Muscle of leg (tissue), 11 donors: ENCODE results near the gene SAMD14. TPM values are rescaled to one million over a fixed set of nuclear protein-coding genes. Genes with fewer than 3 reads are reported as not detected.

Experiments used
- DNase-seq: peaks from one replicate; pipeline ENCODE4 v3.0.0; 2013
- H3K27ac ChIP-seq: one replicate; pipeline ENCODE4 v1.5.1; 2013; ENCODE audit warnings: mild to moderate bottlenecking, low read length, control low read depth
- H3K27me3 ChIP-seq: one replicate; pipeline ENCODE4 v1.6.1; 2013; ENCODE audit warnings: low read length; ENCODE audit not compliant: control insufficient read depth, insufficient read depth
- H3K36me3 ChIP-seq: one replicate; pipeline ENCODE4 v1.6.1; 2013; ENCODE audit warnings: low read length; ENCODE audit not compliant: control insufficient read depth, insufficient read depth
- H3K4me1 ChIP-seq: one replicate; pipeline ENCODE4 v1.6.1; 2013; ENCODE audit warnings: low read length; ENCODE audit not compliant: control insufficient read depth, insufficient read depth
- H3K4me3 ChIP-seq: one replicate; pipeline ENCODE4 v1.5.1; 2013; ENCODE audit warnings: low read length, control low read depth
- H3K9me3 ChIP-seq: replicated peaks from 2 replicates; pipeline ENCODE4 v1.6.1; 2013; ENCODE audit warnings: low read depth, low read length; ENCODE audit not compliant: control insufficient read depth
- WGBS: methylation state at CpG from one replicate; pipeline ENCODE4 v1.1.5; 2013; ENCODE audit warnings: missing lambda C conversion rate; ENCODE audit not compliant: insufficient coverage; 5-methylcytosine and 5-hydroxymethylcytosine counted together
- polyA plus RNA-seq, 8 donors: library from polyadenylated mRNA; unstranded; fragments of 120-200 nt; gene quantifications; one replicate each; pipeline versions ENCODE4 v1.2.1 to v1.2.3, GENCODE V29; 2013; ENCODE audit warnings: inconsistent platforms in 1 of 8, low replicate concordance in 1 of 8; ENCODE audit not compliant: insufficient read length in 8 of 8, insufficient read depth in 1 of 8
- total RNA-seq: library from RNA; stranded (reverse); fragments of 120-200 nt; gene quantifications from one replicate; pipeline ENCODE4 v1.2.4, GENCODE V29; 2013

The SAMD14 gene
- total and polyA plus RNA-seq, 9 donors = 1.5 to 10.3 (median 5.5) TPM

- no peak overlapping the region for H3K4me3 ChIP-seq
- whole genome bisulfite sequencing = 72% methylated on average over 3 of the region's 3 CpGs
- no peak for DNase-seq
- no peaks in the 10 kb centered on the region for H3K9me3 ChIP-seq
- peaks cover 18% of the 10 kb centered on the region for H3K4me1 ChIP-seq
- no peaks in the 10 kb centered on the region for H3K36me3 ChIP-seq
- no peak overlapping the region for H3K27ac ChIP-seq
- peaks cover 29% of the 10 kb centered on the region for H3K27me3 ChIP-seq
Observed at GRCh38 chr17:50122945-50123344, 7.0 kb downstream of the SAMD14 start.

GRCh38 chr17:50120475-50121253 is 9.3 kb downstream of the SAMD14 start:
- no peaks in the 10 kb centered on the region for H3K9me3 ChIP-seq
- no peak overlapping the region for H3K4me3 ChIP-seq
- no peaks in the 10 kb centered on the region for H3K36me3 ChIP-seq
- no peak overlapping the region for H3K27ac ChIP-seq
- peaks cover 33% of the 10 kb centered on the region for H3K27me3 ChIP-seq
- WGBS = 75% methylated on average over 4 of the region's 7 CpGs
- DNase-seq = no peak
- H3K4me1 ChIP-seq = peaks cover 22% of the 10 kb centered on the region

GRCh38 chr17:50118828-50119218 is 11.1 kb downstream of the SAMD14 start:
- no peak for DNase-seq
- WGBS = 91% methylated on average over 4 of the region's 4 CpGs
- Histone ChIP-seq H3K4me3 (no peak overlapping the region), H3K4me1 (peaks cover 20% of the 10 kb centered on the region), H3K9me3 (no peaks in the 10 kb centered on the region), H3K27me3 (peaks cover 37% of the 10 kb centered on the region), H3K36me3 (no peaks in the 10 kb centered on the region), H3K27ac (no peak overlapping the region)

DNA sequence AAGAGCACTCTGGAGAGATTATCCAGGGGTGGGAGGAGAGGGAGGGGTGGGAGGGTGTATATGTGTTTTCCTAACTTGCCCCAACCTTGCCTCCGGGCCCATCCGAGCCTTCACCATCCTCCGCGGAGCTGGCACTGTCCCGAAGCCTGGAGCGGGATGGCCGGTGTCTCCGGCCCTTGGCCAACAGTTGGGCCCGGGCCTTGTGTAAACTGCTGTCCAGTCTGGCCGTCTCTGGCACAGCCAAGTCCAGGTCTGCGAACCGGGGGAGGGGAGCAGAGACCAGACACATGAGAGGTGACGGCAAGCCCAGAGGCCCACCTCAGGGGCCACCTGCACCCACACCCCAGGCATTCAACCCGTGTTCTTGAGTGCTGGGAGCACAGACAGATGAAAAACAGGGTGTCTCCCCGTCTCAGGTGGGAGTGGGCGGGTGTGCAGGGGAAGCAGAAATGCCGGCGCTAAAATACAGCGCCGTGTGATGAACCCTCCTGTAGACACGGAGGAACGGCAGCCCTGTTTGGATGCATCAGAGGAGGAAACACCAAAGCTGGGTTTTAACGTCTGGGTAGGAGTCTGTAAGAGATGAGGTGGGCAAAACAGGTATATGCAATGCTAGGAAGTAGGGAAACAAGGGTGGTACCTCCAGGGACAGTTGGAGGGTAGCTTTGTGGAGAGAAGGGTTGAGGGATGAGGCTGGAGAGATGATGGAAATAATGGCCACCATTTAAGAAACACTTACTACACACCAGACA is 11.7 kb downstream of the SAMD14 start:
- Histone ChIP-seq H3K36me3 (no peaks in the 10 kb centered on the region), H3K27me3 (peaks cover 36% of the 10 kb centered on the region), H3K4me1 (peaks cover 14% of the 10 kb centered on the region), H3K4me3 (no peak overlapping the region), H3K9me3 (no peaks in the 10 kb centered on the region), H3K27ac (no peak overlapping the region)
- WGBS = 82% methylated on average over 15 of the region's 23 CpGs
- no peak for DNase-seq

DNA sequence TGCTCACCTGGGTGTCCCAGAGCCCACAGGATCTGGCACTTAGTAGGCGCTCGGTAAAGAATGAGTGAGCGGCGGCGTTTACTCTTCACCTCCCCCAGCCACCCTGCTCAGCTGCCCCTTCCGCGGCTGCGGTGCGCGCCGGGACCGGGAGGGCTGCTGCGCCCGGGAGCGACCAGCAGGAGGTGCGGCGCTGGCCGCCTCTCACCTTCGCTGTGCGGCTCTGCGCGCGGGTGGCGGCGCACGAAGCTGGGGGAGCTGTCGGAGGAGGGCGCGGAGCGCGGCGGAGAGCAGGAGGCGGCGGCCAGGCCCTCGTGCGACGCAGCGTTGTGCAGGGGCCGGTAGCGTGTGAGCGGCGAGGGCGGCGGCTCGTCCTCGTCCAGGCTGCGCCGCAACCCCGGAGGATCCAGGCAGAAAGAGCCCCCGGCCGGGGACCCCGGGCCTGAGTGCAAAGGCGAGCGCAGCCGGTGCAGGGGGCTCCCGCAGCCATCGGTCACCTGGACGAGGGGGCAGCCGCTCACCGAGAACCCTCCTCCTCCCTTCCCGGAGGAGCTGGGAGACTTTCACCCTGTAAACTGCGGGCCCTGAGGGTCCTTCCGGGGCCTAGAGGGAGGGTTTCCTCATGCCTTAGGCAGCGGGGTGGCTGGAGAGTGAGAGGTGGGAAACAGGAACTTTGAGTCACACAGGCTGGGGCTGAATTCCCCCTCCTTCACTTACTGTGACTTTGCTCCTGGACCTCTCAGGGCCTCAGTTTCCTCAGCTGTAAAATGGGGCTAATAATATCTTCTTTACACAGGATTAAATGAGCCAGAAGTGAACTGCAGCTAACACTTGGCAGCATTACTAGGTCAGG is 12.5 kb downstream of the SAMD14 start:
- Histone ChIP-seq H3K36me3 (no peaks in the 10 kb centered on the region), H3K4me1 (peaks cover 17% of the 10 kb centered on the region), H3K27ac (no peak overlapping the region), H3K4me3 (no peak overlapping the region), H3K27me3 (peaks cover 34% of the 10 kb centered on the region), H3K9me3 (no peaks in the 10 kb centered on the region)
- DNase-seq = peak; percentile 78
- 2% methylated on average over 48 of the region's 64 CpGs for WGBS

- H3K36me3 ChIP-seq = no peaks in the 10 kb centered on the region
- no peaks in the 10 kb centered on the region for H3K9me3 ChIP-seq
- H3K27me3 ChIP-seq = peaks cover 34% of the 10 kb centered on the region
- H3K4me1 ChIP-seq = peaks cover 34% of the 10 kb centered on the region
- H3K4me3 ChIP-seq = no peak overlapping the region
- whole genome bisulfite sequencing = 86% methylated on average over 7 of the region's 17 CpGs
- H3K27ac ChIP-seq = no peak overlapping the region
- no peak for DNase-seq
Observed at GRCh38 chr17:50115756-50116155, 14.2 kb downstream of the SAMD14 start.

DNA sequence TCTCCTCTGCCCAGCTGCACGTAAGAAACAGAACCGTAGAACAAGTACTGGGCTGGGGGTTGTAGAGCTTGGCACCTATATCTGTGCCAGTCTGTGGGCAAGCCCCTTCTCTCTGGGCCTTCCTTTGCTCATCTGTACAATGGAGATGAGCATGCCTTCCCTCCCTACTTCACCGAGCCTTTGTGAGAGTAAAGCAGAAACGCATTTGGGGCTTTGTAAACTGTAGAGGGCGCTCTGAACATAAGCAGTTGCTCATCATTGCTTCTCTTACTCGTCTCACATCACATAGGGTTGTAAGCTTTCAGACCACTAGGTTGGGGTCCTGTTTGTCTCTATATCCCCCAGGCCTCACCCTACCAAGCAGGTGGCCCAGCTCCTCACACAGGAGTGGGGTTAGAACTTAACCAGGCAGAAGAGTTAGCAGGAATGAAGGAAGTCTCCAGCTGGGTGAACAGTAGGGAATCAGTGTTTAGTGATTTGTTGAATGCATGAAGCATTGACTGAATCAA is 15.1 kb downstream of the SAMD14 start:
- WGBS = 0% methylated on average over 2 of the region's 6 CpGs
- Histone ChIP-seq H3K27me3 (peaks cover 31% of the 10 kb centered on the region), H3K4me1 (peaks cover 38% of the 10 kb centered on the region)

GRCh38 chr17:50114401-50114800 is 15.6 kb downstream of the SAMD14 start:
- H3K27ac ChIP-seq = no peak overlapping the region

More for the DNA sequence above, 15.1 kb downstream of the SAMD14 start:
- Histone ChIP-seq H3K27ac (no peak overlapping the region), H3K9me3 (no peaks in the 10 kb centered on the region), H3K4me3 (no peak overlapping the region), H3K36me3 (peaks cover 6% of the 10 kb centered on the region)
- DNase-seq = peak; percentile 76

GRCh38 chr17:50113624-50114320 is 16.2 kb downstream of the SAMD14 start:
- peaks cover 17% of the 10 kb centered on the region for H3K36me3 ChIP-seq
- no peak overlapping the region for H3K27ac ChIP-seq
- peaks cover 24% of the 10 kb centered on the region for H3K27me3 ChIP-seq
- no peak for DNase-seq
- peaks cover 38% of the 10 kb centered on the region for H3K4me1 ChIP-seq
- no peaks in the 10 kb centered on the region for H3K9me3 ChIP-seq
- 76% methylated on average over 5 of the region's 7 CpGs for WGBS
- H3K4me3 ChIP-seq = no peak overlapping the region

More at GRCh38 chr17:50114401-50114800, 15.6 kb downstream of the SAMD14 start:
- peaks cover 11% of the 10 kb centered on the region for H3K36me3 ChIP-seq
- H3K9me3 ChIP-seq = no peaks in the 10 kb centered on the region
- H3K4me1 ChIP-seq = peaks cover 38% of the 10 kb centered on the region
- peaks cover 28% of the 10 kb centered on the region for H3K27me3 ChIP-seq
- H3K4me3 ChIP-seq = no peak overlapping the region
- DNase-seq = no peak
- WGBS = 100% methylated on average over 2 of the region's 4 CpGs
